GM23338 (cell line): ENCODE measurements around the gene PTPRO. TPM values are rescaled to one million over a fixed set of nuclear protein-coding genes. Genes with fewer than 3 reads are reported as not detected.

ENCODE experiments used
- ATAC-seq: fragments of 200-7000 bp; cut with Tn5 transposase; 3 replicates; pipeline ENCODE4 v1.9.1; 2020
- DNase-seq: peaks from one replicate; pipeline ENCODE4 v3.0.0-alpha.2; 2015; ENCODE audit warnings: low spot score
- H2AFZ ChIP-seq: fragments of 200-600 bp; sonication (generic); 2 replicates; pipeline ENCODE4 v1.8.0; 2016; ENCODE audit warnings: antibody characterized with exemption, mild to moderate bottlenecking, moderate library complexity
- H3F3A ChIP-seq: fragments of 200-600 bp; sonication (generic); replicated peaks from 2 replicates; pipeline ENCODE4 v1.8.0; 2017; ENCODE audit warnings: antibody characterized with exemption, mixed run types, low read depth
- H3K27ac ChIP-seq: fragments of 200-600 bp; sonication (generic); 2 replicates; pipeline ENCODE4 v1.6.1; 2016; ENCODE audit warnings: low read depth
- H3K27me3 ChIP-seq: fragments of 200-600 bp; sonication (generic); 2 replicates; pipeline ENCODE4 v1.8.0; 2016; ENCODE audit warnings: mild to moderate bottlenecking, mixed run types, moderate library complexity; ENCODE audit not compliant: insufficient read depth
- H3K36me3 ChIP-seq: fragments of 200-600 bp; sonication (generic); 2 replicates; pipeline ENCODE4 v1.8.0; 2016; ENCODE audit warnings: mild to moderate bottlenecking; ENCODE audit not compliant: insufficient read depth
- H3K4me1 ChIP-seq: fragments of 200-600 bp; sonication (generic); 2 replicates; pipeline ENCODE4 v1.8.0; 2016; ENCODE audit warnings: mild to moderate bottlenecking, moderate library complexity; ENCODE audit not compliant: insufficient read depth
- H3K4me2 ChIP-seq: fragments of 200-600 bp; sonication (generic); 2 replicates; pipeline ENCODE4 v1.7.1; 2017; ENCODE audit warnings: mixed run types
- H3K4me3 ChIP-seq: fragments of 200-600 bp; sonication (generic); 2 replicates; pipeline ENCODE4 v1.6.1; 2016; ENCODE audit warnings: mixed run types
- H3K79me2 ChIP-seq: fragments of 200-600 bp; sonication (generic); replicated peaks from 2 replicates; pipeline ENCODE4 v1.8.0; 2017; ENCODE audit warnings: mild to moderate bottlenecking; ENCODE audit not compliant: insufficient read depth
- H3K9me2 ChIP-seq: fragments of 200-600 bp; sonication (generic); 2 replicates; pipeline ENCODE4 v1.8.0; 2017; ENCODE audit not compliant: insufficient read depth
- H4K20me1 ChIP-seq: fragments of 200-600 bp; sonication (generic); replicated peaks from 2 replicates; pipeline ENCODE4 v1.8.0; 2017; ENCODE audit warnings: mild to moderate bottlenecking; ENCODE audit not compliant: insufficient read depth
- H3K27ac Mint-ChIP-seq: 2 replicates; pipeline ENCODE4 v1.8.0; 2020; ENCODE audit warnings: inconsistent platforms, mild to moderate bottlenecking, moderate library complexity, mixed read lengths
- H3K27me3 Mint-ChIP-seq: 3 replicates; pipeline ENCODE4 v1.8.0; 2022; ENCODE audit warnings: low read depth, mild to moderate bottlenecking, moderate library complexity, mixed read lengths, inconsistent platforms; ENCODE audit not compliant: insufficient read depth, poor library complexity
- H3K36me3 Mint-ChIP-seq: 3 replicates; pipeline ENCODE4 v1.8.0; 2021; ENCODE audit warnings: low read depth, mild to moderate bottlenecking, inconsistent platforms, moderate library complexity, mixed read lengths
- H3K4me1 Mint-ChIP-seq: 3 replicates; pipeline ENCODE4 v1.8.0; 2020; ENCODE audit warnings: mild to moderate bottlenecking, inconsistent platforms, mixed read lengths
- H3K4me3 Mint-ChIP-seq: 3 replicates; pipeline ENCODE4 v1.8.0; 2021; ENCODE audit warnings: moderate library complexity, mild to moderate bottlenecking, inconsistent platforms, mixed read lengths
- H3K9me3 Mint-ChIP-seq: 3 replicates; pipeline ENCODE4 v1.8.0; 2020; ENCODE audit warnings: moderate library complexity, mild to moderate bottlenecking, inconsistent platforms, mixed read lengths
- CREB1 ChIP-seq: fragments of 250-450 bp; sonication (Bioruptor Pico); IDR thresholded peaks from 2 replicates; pipeline ENCODE4 v1.5.0; 2020; ENCODE audit warnings: low read depth, mild to moderate bottlenecking, moderate library complexity
- EZH2phosphoT487 ChIP-seq: fragments of 200-600 bp; sonication (generic); IDR thresholded peaks from one replicate; pipeline ENCODE4 v1.8.1; 2018; ENCODE audit warnings: antibody characterized with exemption; ENCODE audit not compliant: unreplicated experiment
- NANOG ChIP-seq: IDR thresholded peaks from 2 replicates; pipeline ENCODE4 v1.6.1; 2016; ENCODE audit warnings: antibody characterized with exemption, borderline replicate concordance
- POLR2AphosphoS5 ChIP-seq: IDR thresholded peaks from 2 replicates; pipeline ENCODE4 v1.6.1; 2016; ENCODE audit warnings: antibody characterized with exemption, low read depth
- ZNF331 ChIP-seq: fragments of 250-450 bp; sonication (Bioruptor Pico); IDR thresholded peaks from 2 replicates; pipeline ENCODE4 v1.5.0; 2020; ENCODE audit warnings: low read depth, mild to moderate bottlenecking, moderate library complexity
- ZNF462 ChIP-seq: fragments of 250-450 bp; sonication (Bioruptor Pico); IDR thresholded peaks from 2 replicates; pipeline ENCODE4 v1.5.0; 2020; ENCODE audit warnings: mild to moderate bottlenecking, moderate library complexity
- polyA plus RNA-seq: library from polyadenylated mRNA; unstranded; fragments of >200 nt; fragmentation: Nextera tagmentation; extraction: Ambion mirVana; gene quantifications from 2 replicates; pipeline ENCODE4 v1.2.1, GENCODE V29; 2016
- total RNA-seq: library from RNA; depleted of rRNA; stranded (reverse); fragments of >200 nt; shearing (Covaris generic); gene quantifications from 2 replicates; pipeline ENCODE4 v1.2.3, GENCODE V29; 2014

PTPRO gene
- total and polyA plus RNA-seq, 2 experiments from 2014 or later: 1.4 to 1.5 TPM

GRCh38 chr12:15563663-15564062 is 241.4 kb downstream of the PTPRO start:
- Histone ChIP-seq H2AFZ (peak overlapping the region; percentile 39; the same call in 1 of the 2 replicates), H3K4me1 (peaks cover 20% of the 10 kb centered on the region), H3K4me3 (no peak overlapping the region), H3F3A (no peaks in the 10 kb centered on the region), H4K20me1 (no peaks in the 10 kb centered on the region), H3K79me2 (no peaks in the 10 kb centered on the region), H3K4me2 (no peak overlapping the region), H3K9me2 (peaks cover 4% of the 10 kb centered on the region; the same call in 1 of the 2 replicates), H3K36me3 (no peaks in the 10 kb centered on the region), H3K27ac (no peak overlapping the region), H3K27me3 (no peaks in the 10 kb centered on the region)
- H3K9me3 Mint-ChIP-seq: no peaks in the 10 kb centered on the region
- DNase-seq (no peak), ATAC-seq (no peak)
- H3K36me3 Mint-ChIP-seq: no peaks in the 10 kb centered on the region
- peaks cover 17% of the 10 kb centered on the region for H3K4me1 Mint-ChIP-seq
- TF ChIP-seq NANOG (no peak), ZNF331 (CRISPR knock-in tag) (no peak), EZH2phosphoT487 (no peak), CREB1 (CRISPR knock-in tag) (no peak), POLR2AphosphoS5 (no peak), ZNF462 (CRISPR knock-in tag) (no peak)
- no peaks in the 10 kb centered on the region for H3K27me3 Mint-ChIP-seq
- H3K4me3 Mint-ChIP-seq: no peak overlapping the region
- 0 out of 2 replicates have a peak overlapping the region, but pooled peaks have one; percentile 1 for H3K27ac Mint-ChIP-seq

DNA sequence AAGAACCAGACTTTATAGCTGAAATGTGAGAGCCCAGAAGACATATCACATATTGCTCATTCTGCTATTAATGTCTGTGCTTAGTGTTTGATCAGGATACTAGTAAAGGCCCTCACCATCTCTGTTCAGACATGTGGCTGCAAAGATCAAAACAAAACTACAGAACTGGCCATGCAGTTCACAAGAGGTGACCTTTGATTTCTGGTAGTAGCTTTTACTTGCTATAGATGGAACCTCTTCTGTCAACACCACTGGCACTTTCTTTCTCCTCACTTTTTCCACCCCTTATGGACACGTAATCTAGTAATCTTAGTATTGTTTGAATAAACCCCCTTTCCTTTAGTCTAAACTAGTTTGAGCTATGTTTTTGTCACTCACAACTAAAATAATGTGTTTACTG is 252.0 kb downstream of the PTPRO start:
- Histone ChIP-seq H2AFZ (no peak overlapping the region), H3K4me3 (no peak overlapping the region), H4K20me1 (no peaks in the 10 kb centered on the region), H3K36me3 (no peaks in the 10 kb centered on the region), H3K9me2 (no peaks in the 10 kb centered on the region), H3F3A (no peaks in the 10 kb centered on the region), H3K27ac (no peak overlapping the region), H3K27me3 (no peaks in the 10 kb centered on the region), H3K79me2 (no peaks in the 10 kb centered on the region), H3K4me1 (no peaks in the 10 kb centered on the region), H3K4me2 (no peak overlapping the region)
- no peak for ATAC-seq
- Mint-ChIP-seq H3K36me3 (no peaks in the 10 kb centered on the region), H3K9me3 (no peaks in the 10 kb centered on the region), H3K27me3 (no peaks in the 10 kb centered on the region), H3K27ac (no peak overlapping the region), H3K4me1 (no peaks in the 10 kb centered on the region), H3K4me3 (no peak overlapping the region)
- no peak for DNase-seq
- TF ChIP-seq ZNF331 (CRISPR knock-in tag) (no peak), ZNF462 (CRISPR knock-in tag) (no peak), CREB1 (CRISPR knock-in tag) (no peak), POLR2AphosphoS5 (no peak)
